GM21528 (cell line): ENCODE data around the gene GRIP1.
A peak's percentile ranks its signal among the peaks of the same experiment; 100 is the strongest.

Experiments used
- ATAC-seq: cut with Tn5 transposase; IDR thresholded peaks from one replicate; pipeline ENCODE4 v1.9.1; 2021; ENCODE audit warnings: mild to moderate bottlenecking, moderate library complexity; ENCODE audit not compliant: unreplicated experiment, low FRiP score

Gene GRIP1, protein sequence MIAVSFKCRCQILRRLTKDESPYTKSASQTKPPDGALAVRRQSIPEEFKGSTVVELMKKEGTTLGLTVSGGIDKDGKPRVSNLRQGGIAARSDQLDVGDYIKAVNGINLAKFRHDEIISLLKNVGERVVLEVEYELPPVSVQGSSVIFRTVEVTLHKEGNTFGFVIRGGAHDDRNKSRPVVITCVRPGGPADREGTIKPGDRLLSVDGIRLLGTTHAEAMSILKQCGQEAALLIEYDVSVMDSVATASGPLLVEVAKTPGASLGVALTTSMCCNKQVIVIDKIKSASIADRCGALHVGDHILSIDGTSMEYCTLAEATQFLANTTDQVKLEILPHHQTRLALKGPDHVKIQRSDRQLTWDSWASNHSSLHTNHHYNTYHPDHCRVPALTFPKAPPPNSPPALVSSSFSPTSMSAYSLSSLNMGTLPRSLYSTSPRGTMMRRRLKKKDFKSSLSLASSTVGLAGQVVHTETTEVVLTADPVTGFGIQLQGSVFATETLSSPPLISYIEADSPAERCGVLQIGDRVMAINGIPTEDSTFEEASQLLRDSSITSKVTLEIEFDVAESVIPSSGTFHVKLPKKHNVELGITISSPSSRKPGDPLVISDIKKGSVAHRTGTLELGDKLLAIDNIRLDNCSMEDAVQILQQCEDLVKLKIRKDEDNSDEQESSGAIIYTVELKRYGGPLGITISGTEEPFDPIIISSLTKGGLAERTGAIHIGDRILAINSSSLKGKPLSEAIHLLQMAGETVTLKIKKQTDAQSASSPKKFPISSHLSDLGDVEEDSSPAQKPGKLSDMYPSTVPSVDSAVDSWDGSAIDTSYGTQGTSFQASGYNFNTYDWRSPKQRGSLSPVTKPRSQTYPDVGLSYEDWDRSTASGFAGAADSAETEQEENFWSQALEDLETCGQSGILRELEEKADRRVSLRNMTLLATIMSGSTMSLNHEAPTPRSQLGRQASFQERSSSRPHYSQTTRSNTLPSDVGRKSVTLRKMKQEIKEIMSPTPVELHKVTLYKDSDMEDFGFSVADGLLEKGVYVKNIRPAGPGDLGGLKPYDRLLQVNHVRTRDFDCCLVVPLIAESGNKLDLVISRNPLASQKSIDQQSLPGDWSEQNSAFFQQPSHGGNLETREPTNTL

DNA sequence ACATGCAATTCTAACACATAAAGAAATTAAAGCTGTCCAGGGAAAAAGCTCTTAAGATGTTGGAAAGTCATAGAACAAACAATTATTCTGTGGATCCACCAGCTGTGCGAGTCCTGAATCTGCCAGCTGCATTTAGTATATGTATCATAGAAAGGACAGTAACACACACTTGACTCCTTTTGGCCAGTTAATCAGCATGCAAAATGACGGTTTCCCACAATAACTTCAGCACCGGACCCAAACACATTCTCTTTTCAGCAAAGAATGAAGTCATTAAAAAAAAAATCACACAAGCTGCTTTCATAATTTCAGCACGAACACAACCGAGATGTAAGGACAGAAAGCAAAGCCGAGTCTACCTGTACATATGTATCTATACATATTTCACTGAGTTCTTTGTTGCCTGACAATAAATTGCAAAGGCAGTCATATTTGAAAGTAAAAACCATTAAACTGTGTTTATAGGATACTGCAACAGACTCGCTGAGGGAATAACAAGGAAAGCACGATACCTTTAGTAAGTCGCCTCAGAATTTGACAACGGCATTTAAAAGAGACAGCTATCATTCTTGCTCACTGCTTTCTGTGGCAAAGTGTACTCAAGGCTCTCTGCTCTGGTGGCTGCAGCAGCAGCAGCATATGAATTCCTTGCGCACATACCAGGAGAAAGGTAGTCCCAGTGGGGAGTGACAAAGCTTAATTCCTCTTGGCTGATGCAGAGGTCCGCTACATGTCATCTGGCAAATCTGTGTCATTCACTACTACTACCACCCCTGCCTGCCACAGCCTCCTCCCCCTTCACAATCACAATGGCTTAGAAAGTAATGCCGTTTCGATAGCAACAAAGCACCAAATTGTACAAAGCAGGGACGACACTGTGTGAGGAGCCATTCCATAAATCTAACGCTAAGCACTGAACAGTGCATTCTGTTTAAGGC lies at the start of gene GRIP1:
TSS of gene GRIP1 (minus strand) at position 739 of the 938 bp plus-strand sequence. CDS start at position 567, 172 bp downstream.
- no peak for ATAC-seq

DNA sequence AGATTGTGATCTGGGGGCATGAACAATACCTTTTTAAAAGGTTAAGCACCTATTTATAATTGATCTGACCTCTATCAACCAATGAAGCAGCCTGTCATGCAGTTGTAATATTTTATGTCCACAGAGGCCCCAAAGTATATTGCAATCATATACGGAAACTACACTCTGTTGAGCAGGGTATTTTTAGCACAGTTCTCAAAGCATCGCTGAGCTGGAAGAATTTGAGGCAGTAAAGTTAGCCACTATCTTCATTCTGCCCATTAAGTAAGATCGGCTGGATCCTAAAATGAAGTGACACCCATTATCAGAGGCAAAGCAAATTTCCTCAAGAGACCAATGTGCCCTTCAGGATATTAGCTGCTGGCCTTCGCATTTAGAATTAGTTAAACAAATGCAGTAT lies 47.7 kb upstream of the GRIP1 start:
- no peak for ATAC-seq

DNA sequence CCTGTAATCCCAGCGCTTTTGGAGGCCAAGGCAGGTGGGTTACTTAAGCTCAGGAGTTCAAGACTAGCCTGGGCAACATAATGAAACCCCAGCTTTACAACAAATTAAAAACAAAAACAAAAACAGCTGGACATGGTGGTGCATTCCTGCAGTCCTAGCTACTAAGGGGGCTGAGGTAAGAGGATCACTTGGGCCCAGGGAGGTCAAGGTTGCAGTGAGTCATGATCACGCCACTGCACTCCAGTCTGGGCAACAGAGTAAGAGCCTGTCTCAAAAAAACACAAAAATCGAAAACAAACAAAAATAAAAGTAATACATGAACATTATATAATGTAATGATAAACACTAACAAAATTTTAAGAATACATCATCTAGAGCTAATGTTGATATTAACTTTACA lies 46.2 kb upstream of the GRIP1 start:
- no peak for ATAC-seq

DNA sequence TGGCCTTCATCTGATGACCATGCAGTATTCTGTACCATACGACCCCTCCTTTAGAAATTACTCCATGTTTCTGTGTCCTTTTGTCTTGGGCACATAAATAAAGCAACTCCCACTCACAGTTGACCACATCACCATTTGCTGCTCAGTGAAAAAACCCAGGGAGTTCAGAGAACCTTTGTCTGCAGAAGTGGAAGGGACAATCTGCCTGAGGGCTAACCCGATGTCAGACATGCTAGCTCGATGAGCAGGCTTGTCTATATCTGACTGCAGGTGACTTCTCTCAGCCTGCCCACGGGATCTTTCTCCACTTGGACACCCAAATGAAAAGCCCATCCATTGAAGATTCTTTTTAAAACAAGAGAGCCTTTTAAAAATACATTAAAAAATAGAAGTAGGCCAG lies 45.7 kb upstream of the GRIP1 start:
- no peak for ATAC-seq

DNA sequence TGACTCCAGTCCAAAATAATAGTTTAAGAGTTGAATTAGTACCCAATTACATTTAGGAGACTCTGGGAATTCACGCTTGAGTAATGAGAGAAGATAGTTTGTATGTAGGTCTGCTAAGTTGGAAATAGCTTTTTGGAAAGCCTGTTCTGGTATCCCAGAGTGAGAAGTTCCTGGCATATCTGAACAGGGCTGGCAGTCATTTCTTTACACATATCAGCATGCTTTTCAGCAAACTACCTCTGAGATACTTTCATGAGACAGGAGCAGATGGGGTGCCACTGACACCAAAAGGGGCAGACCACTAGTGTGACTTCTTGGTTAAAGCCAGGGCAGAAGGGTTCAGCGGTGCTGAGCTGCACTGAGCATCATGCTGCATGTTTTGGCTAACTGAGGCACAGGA lies 45.1 kb upstream of the GRIP1 start:
- no peak for ATAC-seq

DNA sequence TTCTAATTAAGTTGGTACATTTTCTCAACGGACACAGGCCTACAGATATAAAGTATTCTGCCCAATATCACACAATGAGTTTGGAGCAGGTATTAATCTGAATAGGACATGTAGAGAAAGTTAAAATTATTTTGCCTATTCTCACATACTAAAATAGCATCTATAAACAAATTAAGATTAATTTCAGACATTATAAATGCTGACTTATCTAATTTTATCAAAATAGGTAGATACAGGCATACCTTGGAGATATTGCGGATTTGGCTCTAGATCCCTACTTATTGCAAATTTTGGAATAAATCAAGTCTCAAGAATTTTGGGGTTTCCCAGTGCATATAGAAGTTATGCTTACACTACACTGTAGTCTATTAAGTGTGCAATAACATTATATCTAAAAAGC lies 41.0 kb upstream of the GRIP1 start:
- ATAC-seq: no peak

DNA sequence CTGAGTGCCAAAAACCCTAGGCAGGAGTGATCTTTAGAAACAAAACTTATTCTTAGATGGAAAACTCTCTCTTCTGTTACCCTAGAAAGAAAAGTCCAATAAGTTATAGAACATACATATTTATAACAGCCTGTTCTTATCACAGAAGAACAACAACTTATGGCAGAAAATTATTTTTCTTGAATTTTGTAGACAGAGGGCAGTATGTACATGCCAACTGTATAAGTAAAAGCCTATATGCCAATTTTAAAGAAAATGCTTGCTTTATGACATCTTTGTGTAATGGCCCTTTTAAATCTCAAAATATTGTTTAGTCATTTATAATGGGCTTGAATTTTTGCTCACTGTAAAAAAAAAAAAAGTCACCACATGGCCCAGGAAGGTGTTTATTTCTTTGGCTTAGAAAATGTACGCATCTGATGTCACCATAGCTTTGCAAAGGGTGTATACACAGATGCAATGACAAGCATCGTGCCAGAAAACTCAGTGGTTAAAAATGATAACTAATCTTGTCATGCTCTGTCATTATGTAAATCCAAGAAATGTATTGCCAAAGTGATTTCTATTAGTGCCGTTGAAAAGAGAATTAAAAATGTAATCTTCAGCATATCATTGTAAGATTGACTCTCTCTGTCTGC lies 38.3 kb upstream of the GRIP1 start:
- ATAC-seq: no peak

DNA sequence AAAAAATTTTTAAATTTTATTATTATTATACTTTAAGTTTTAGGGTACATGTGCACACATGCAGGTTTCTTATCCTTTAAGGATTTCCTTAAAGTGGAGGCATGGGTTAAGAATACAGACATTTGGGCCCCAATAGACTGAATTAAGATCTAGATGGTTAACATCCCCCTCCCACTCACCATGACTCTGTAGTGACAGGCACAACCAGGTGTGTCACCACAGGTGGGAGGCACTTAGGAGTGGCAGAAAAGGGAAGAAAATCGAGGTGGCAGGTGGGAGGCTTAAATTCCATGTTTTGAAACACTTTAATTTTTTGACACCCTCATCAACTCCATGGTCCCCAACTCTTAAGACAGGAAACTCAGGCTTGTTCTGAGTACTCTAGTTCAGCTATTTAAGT lies 37.6 kb upstream of the GRIP1 start:
- ATAC-seq: no peak

DNA sequence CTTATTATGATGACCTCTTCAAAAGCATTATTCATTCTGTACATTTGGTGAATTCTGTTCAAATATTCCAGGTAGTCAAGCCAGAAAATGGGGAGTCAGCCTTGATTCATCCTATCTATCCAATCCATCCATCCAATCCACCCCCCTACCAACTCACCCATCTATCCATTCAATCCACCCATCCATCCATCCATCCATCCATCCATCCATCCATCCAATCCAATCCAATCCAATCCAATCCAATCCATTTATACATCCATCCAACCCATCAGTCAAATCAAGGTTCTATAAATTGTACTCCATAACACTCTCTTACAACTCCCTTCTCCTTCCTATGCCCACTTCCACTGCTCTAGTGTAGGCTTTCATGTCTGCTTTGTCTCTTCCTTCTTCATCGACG lies 35.8 kb upstream of the GRIP1 start:
- ATAC-seq: no peak

DNA sequence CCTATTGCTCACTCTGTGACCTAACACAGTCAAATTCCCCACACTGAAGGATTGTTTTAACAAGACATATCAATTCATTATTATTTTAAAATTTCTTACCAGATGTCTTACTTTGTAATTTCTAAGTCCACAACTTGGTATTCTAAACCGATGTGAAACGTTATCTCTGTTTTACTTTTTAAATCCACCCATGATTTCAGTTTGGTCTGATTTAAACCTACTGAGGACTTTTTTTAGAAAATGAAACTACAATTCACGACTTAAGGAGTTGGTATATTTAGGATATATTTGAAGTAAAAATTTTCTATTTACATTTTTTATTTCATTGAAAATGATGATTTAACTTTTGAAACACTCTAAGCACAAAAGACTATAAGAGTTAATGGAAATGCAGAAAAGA lies 35.1 kb upstream of the GRIP1 start:
- ATAC-seq: no peak

DNA sequence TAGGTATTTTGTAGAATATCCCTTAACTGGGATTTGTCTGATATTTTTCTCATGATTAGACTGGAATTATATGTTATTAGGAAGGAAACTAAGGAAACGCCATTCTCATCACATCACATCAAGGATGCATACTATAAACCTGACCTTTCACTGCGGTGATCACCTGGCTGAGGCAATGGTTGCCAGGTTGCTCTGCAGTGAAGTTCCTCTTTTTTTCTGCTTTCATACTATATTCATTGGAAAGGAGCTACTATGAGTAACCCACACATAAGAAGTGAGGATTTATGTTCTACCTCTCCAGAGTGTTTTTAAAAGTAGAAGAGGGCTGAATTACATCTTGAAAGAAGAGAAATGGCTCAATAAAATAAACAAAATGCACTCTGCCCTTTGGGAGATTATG lies 31.0 kb upstream of the GRIP1 start:
- no peak for ATAC-seq

DNA sequence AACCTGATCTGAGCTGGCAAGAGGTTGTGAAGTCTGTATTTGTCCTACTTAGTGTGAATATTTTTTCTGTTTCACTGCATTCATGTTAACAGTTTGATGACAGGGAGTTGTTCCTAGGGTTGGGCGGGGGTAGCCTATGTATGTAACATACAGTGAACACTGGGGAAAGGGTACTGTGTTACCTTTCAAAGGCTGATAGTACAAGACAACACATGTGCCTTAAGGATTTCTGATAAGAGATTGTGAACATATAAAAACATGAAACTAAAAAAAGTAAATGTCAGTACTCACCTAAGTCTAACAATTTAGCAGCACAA lies 30.5 kb upstream of the GRIP1 start:
- no peak for ATAC-seq

DNA sequence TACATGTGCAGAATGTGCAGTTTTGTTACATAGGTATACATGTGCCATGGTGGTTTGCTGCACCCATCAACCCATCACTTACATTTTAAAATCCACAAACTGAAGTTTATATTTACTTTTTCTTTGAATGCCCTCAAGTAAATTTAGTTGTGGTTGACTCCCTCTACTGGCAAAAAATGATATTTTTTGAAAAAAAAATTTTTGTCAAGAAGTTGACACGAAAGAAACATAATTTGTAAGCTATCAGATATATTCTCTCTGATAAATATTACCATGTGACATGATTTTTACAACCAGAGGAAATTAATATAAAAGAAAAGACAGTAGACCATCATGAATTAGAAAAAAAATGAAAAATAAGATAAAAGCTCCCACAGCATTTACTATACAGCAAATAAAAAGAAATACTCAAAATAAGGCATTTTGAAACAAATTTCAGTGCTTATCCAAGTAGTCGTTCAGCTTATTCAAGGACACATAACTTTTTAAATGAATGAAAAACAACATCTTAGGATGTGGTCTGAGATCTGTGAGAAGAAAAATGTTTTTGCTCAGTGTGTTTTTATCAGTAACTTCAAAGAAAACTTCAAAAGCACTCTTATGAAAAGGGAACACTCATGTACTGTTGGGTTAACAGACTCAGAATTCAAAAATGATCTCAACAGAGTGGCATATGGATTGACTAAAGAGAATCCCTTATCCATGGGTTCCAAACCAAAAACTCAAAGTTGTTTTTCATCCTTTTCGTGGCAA lies 30.0 kb upstream of the GRIP1 start:
- ATAC-seq: no peak

DNA sequence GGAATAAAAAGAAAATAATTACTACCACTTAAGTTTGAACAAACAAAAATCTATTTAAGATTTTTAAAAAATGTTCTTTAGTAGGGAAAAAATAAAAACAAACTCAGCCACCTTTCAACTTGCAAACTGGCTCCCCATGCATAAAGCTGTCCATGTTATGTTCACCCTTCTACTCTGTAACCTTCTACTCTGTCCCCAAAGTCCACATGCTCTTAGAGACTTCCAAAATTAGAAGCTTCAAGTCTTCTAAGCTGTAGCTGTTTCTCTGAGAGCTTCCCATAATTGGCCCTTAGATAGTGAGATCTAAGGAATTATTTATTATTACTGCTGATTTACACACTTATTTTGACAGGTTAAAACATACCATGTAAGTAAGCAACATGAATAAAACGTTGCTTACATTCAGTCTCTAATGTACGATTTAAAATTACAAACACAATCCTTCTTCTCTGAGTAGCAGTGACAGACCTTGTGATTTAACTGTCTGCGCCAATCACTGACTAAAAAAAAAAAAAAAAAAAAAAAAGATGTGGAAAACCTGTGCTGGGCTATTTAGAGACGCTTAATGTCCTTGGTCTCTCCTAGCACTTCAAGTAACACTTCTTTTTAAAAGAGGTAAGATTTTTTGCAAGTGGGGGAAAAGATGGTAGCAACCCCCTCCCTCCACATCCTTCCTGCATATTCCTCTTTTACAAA lies 28.3 kb upstream of the GRIP1 start:
- no peak for ATAC-seq

DNA sequence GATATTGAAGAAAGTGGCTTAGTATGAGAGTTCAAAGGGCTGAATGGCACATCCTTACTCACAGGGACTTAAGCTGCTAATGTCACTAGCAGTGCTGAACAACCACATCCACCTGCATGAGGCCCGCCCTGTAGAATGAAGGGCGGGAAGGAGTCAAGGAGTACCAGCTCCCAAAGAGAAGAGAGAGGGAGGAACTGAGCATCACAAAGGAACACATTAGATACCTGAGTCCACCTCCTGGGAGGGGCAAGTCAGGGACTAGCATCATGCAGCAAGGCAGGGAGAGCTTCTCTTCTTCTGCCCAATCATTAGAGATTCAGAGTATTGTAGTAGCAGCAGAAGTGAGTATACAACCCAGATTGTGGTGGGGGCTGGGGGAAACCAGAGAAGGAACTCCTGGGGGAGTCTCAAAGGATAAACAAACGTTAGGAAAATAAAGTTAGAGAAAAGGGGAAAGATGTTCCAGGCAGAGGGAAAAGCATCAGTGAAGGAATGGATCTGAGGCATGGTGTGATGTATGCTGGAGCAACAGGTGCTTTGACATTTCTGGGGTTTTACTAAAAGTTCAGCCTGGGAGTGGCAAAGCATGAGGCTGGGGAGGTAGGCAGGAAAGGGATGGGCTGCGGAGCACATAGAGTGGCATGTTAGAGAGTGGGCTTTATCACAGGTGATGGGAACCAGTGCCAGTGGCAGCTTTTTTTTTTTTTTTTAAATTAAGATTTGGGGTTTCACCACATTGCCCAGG lies 21.0 kb upstream of the GRIP1 start:
- no peak for ATAC-seq

DNA sequence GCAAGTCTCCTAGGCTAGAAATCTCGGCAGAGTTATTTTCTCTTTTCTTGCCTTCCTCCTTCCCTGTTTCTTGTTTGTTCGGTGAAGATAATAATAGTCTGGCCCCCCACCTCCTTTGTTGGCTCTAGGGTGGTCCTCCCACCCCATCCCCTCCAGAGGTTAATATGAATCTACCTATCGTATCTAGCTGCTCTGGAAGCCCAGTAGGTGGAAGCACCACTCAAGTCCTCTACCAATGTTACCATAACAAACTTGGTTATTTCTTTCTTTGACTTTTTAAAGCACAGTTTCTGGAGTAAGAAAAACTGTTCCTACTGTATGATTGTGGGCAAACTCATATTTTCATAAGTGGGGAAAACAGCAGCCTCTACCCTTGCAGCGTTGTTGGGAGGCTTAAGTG lies 19.7 kb upstream of the GRIP1 start:
- no peak for ATAC-seq

DNA sequence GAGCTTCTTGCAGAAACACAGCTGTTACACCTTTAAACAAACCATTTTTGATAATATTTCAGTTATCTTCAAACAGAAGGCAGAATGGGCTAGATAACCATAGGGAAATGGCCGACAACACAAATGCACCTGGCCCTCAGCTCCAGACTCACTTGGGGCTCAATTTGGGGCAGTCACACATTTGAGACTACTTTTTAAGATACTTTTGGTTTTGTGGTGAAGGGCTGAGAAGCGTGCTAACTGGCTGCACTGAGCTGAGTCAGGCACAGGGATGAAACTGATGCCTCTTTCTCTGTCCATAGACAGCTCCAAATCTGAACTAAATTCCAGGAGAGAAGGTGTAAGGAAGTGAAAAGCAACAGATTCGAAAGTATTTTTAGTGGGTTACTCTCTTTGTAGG lies 18.5 kb upstream of the GRIP1 start:
- ATAC-seq: peak; percentile 87
